CD4-positive, alpha-beta T cell (primary cell): ENCODE results near the gene CMTM4. TPM values are rescaled to one million over a fixed set of nuclear protein-coding genes. Genes with fewer than 3 reads are reported as not detected.

Experiments
- ATAC-seq: fragments of 200-7000 bp; cut with Tn5 transposase; one replicate; pipeline ENCODE4 v1.10.0; 2022; ENCODE audit warnings: mild to moderate bottlenecking; ENCODE audit not compliant: poor library complexity
- CTCF ChIA-PET: fragments of 350-600 bp; sonication (Branson Sonifier 250); formaldehyde crosslinking; loops from one replicate; lab custom pipeline; 2021; ENCODE audit warnings: antibody characterized with exemption, inconsistent platforms; lab: Charles Lee
- POLR2A ChIA-PET: fragments of 350-600 bp; sonication (Branson Sonifier 250); formaldehyde crosslinking; loops from one replicate; lab custom pipeline; 2021; ENCODE audit warnings: antibody characterized with exemption, inconsistent platforms; lab: Charles Lee
- DNase-seq, 14 experiments: peaks; one replicate each; pipeline ENCODE4 v3.0.0-alpha.2; 2013 to 2020; ENCODE audit warnings: mixed read lengths in 2 of 14
- H3K27ac ChIP-seq, 2 donors: one replicate each; pipeline versions ENCODE4 v1.5.1 to v1.7.0; 2013; ENCODE audit warnings: low read length in 2 of 2, low read depth in 1 of 2, mild to moderate bottlenecking in 1 of 2
- H3K27me3 ChIP-seq, 2 experiments: 1 replicate in 1 of 2; 2 replicates in 1 of 2; pipeline versions ENCODE4 v1.6.1 to v1.7.0; 2013; ENCODE audit warnings: low read length in 2 of 2, control low read depth in 1 of 2, mild to moderate bottlenecking in 1 of 2, moderate library complexity in 1 of 2; ENCODE audit not compliant: insufficient read depth in 2 of 2, control insufficient read depth in 1 of 2
- H3K36me3 ChIP-seq: one replicate; pipeline ENCODE4 v1.6.1; 2013; ENCODE audit warnings: low read length, control low read depth; ENCODE audit not compliant: insufficient read depth
- H3K4me1 ChIP-seq: one replicate; pipeline ENCODE4 v1.6.1; 2013; ENCODE audit warnings: low read length, control low read depth; ENCODE audit not compliant: insufficient read depth
- H3K4me3 ChIP-seq: one replicate; pipeline ENCODE4 v1.5.1; 2013; ENCODE audit warnings: mild to moderate bottlenecking, low read length, moderate library complexity
- H3K9me3 ChIP-seq, 2 experiments: 1 replicate in 1 of 2; 2 replicates in 1 of 2; pipeline versions ENCODE4 v1.6.1 to v1.7.0; 2013; ENCODE audit warnings: low read length in 2 of 2, mild to moderate bottlenecking in 2 of 2, control low read depth in 1 of 2, moderate library complexity in 1 of 2; ENCODE audit not compliant: control insufficient read depth in 1 of 2, insufficient read depth in 1 of 2
- H3K27ac Mint-ChIP-seq: one replicate; pipeline ENCODE4 v1.8.0; 2020; ENCODE audit warnings: mixed read lengths
- H3K27me3 Mint-ChIP-seq: one replicate; pipeline ENCODE4 v1.8.0; 2021; ENCODE audit warnings: mixed read lengths
- H3K36me3 Mint-ChIP-seq: one replicate; pipeline ENCODE4 v1.8.0; 2021; ENCODE audit warnings: low read depth, mixed read lengths
- H3K4me1 Mint-ChIP-seq: one replicate; pipeline ENCODE4 v1.8.0; 2021; ENCODE audit warnings: low read depth, mixed read lengths
- H3K4me3 Mint-ChIP-seq: one replicate; pipeline ENCODE4 v1.8.0; 2020; ENCODE audit warnings: mild to moderate bottlenecking, mixed read lengths
- H3K9me3 Mint-ChIP-seq: one replicate; pipeline ENCODE4 v1.8.0; 2020; ENCODE audit warnings: mixed read lengths
- intact Hi-C, 2 experiments: fragments of 100-400 bp; cut with DNase I in 1 of 2; cut with micrococcal nuclease in 1 of 2; formaldehyde crosslinking; loops; one replicate each; pipeline versions ENCODE4 v1.15.1 to v1.9.0; 2023 to 2025; cut with DNase I, micrococcal nuclease
- total RNA-seq, 174 experiments: library from RNA in 2 of 174; stranded (reverse) in 2 of 174; gene quantifications; one replicate each; pipeline ENCODE4 v1.2.3 and lab custom pipeline; 2021 to 2026
- TF ChIP-seq, protein P1 (sequence below): fragments of 200-600 bp; IDR thresholded peaks from one replicate; pipeline ENCODE4 v1.8.0; 2022; ENCODE audit warnings: antibody characterized with exemption, mild to moderate bottlenecking

CMTM4 gene
- total RNA-seq, 2 experiments from 2014 or later: 1.1 to 1.6 TPM

DNA sequence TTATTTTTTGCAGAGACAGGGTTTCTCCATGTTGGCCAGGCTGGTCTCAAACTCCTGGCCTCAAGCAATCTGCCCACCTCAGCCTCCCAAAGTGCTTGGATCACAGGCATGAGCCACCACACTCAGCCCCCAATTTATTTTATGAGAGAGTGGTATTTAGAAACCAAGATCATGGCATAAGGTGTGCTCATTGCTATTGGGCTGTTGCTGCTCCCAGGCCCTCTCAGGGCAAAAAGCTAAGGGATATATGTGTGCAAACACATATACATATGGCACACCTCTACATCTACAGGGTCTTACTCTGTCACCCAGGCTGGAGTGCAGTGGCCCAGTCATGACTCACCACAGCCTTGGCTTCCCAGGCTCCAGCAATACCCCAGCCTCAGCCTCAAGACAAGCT lies 15.0 kb upstream of the CMTM4 start:
- ChIA-PET POLR2A (no interaction called here), CTCF (no interaction called here)
- no peaks in the 10 kb centered on the region for H3K36me3 Mint-ChIP-seq
- no peaks in the 10 kb centered on the region for H3K4me1 ChIP-seq
- no peak overlapping the region for H3K4me3 Mint-ChIP-seq
- peaks cover 0 to 8% of the 10 kb centered on the region in 2 experiments for H3K9me3 ChIP-seq
- H3K4me1 Mint-ChIP-seq: no peaks in the 10 kb centered on the region
- ATAC-seq: no peak
- no peak overlapping the region for H3K27ac Mint-ChIP-seq
- intact Hi-C loops: no loop called here
- H3K9me3 Mint-ChIP-seq: no peaks in the 10 kb centered on the region
- no peaks in the 10 kb centered on the region for H3K27me3 ChIP-seq
- H3K27ac ChIP-seq: no peak overlapping the region
- H3K27me3 Mint-ChIP-seq: peaks cover 15% of the 10 kb centered on the region
- TF ChIP-seq, protein P1, sequence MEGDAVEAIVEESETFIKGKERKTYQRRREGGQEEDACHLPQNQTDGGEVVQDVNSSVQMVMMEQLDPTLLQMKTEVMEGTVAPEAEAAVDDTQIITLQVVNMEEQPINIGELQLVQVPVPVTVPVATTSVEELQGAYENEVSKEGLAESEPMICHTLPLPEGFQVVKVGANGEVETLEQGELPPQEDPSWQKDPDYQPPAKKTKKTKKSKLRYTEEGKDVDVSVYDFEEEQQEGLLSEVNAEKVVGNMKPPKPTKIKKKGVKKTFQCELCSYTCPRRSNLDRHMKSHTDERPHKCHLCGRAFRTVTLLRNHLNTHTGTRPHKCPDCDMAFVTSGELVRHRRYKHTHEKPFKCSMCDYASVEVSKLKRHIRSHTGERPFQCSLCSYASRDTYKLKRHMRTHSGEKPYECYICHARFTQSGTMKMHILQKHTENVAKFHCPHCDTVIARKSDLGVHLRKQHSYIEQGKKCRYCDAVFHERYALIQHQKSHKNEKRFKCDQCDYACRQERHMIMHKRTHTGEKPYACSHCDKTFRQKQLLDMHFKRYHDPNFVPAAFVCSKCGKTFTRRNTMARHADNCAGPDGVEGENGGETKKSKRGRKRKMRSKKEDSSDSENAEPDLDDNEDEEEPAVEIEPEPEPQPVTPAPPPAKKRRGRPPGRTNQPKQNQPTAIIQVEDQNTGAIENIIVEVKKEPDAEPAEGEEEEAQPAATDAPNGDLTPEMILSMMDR: no peak
- no peak overlapping the region for H3K4me3 ChIP-seq
- DNase-seq: no peak
- H3K36me3 ChIP-seq: no peaks in the 10 kb centered on the region

DNA sequence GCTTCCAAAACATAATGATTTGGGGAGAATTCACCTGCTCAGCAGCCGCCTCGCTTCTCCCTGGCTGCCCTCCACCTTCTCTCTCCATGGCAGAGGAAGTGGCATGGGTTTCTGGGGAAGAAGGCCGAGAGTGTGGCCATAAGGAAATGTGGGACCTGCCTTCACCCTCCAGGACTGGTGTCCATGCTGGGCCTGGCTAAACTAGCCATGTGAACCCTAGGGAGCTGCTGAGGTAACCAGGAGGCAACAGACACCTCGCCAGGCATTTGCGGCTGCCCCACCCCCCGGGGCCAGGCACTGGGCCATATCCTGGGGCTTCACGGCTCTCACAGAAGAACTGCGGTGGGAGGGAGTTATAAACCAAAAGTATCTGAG lies 9.9 kb upstream of the CMTM4 start:
- Histone ChIP-seq H3K27me3 (no peaks in the 10 kb centered on the region), H3K4me1 (no peaks in the 10 kb centered on the region), H3K4me3 (no peak overlapping the region), H3K36me3 (no peaks in the 10 kb centered on the region), H3K27ac (no peak overlapping the region), H3K9me3 (peaks cover 0 to 4% of the 10 kb centered on the region in 2 experiments)
- H3K9me3 Mint-ChIP-seq: no peaks in the 10 kb centered on the region
- H3K4me3 Mint-ChIP-seq: no peak overlapping the region
- ATAC-seq (no peak), DNase-seq (no peak)
- H3K36me3 Mint-ChIP-seq: no peaks in the 10 kb centered on the region
- peaks cover 15% of the 10 kb centered on the region for H3K27me3 Mint-ChIP-seq
- CTCF ChIA-PET: no interaction called here
- intact Hi-C loops: no loop called here
- no peaks in the 10 kb centered on the region for H3K4me1 Mint-ChIP-seq
- POLR2A ChIA-PET: no interaction called here
- TF ChIP-seq, protein P1: no peak
- H3K27ac Mint-ChIP-seq: no peak overlapping the region

DNA sequence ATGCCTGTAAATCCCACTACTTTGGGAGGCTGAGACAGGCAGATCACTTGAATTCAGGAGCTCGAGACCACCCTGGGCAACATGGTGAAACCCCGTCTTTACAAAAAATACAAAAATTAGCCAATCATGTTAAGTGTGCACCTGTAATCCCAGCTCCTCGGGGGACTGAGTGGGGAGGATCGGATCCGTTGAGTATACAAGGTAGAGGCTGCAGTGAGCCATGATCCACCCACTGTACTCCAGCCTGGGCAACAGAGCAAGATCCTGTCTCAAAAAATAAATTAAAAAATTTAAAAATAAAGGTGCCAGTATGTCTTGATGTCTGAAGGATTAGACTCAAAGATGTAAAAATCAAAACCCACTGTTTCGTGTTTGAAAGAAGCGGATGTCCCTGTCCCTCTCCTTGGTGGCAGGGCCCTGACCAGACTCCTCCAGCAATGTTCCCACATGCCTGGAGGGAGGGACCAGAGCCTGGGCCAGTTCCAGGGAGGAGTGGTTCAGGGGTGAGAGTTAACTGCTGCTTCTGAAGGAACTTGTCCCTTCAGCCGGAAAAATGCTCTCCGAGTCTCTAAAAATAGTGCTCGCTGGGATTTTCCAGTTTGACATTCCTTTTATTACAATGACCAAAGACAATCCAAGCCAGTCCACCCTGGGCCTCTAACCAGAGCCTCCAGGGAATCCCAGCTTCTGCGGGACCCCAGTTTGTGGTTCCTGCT lies 9.4 kb upstream of the CMTM4 start:
- intact Hi-C loops: no loop called here
- POLR2A ChIA-PET: no interaction called here
- no peaks in the 10 kb centered on the region for H3K36me3 Mint-ChIP-seq
- no peak for ATAC-seq
- Histone ChIP-seq H3K27ac (no peak overlapping the region), H3K4me1 (no peaks in the 10 kb centered on the region), H3K4me3 (no peak overlapping the region), H3K36me3 (no peaks in the 10 kb centered on the region), H3K27me3 (no peaks in the 10 kb centered on the region), H3K9me3 (no peaks in the 10 kb centered on the region)
- H3K27ac Mint-ChIP-seq: no peak overlapping the region
- no peaks in the 10 kb centered on the region for H3K9me3 Mint-ChIP-seq
- H3K27me3 Mint-ChIP-seq: peaks cover 15% of the 10 kb centered on the region
- no peak overlapping the region for H3K4me3 Mint-ChIP-seq
- no peaks in the 10 kb centered on the region for H3K4me1 Mint-ChIP-seq
- TF ChIP-seq, protein P1: no peak
- DNase-seq: no peak
- CTCF ChIA-PET: no interaction called here
